GM23338 (cell line): ENCODE measurements around the gene CELF2. TPM values are rescaled to one million over a fixed set of nuclear protein-coding genes. Genes with fewer than 3 reads are reported as not detected.
A peak's percentile ranks its signal among the peaks of the same experiment; 100 is the strongest.

ENCODE experiments used
- ATAC-seq: fragments of 200-7000 bp; cut with Tn5 transposase; 3 replicates; pipeline ENCODE4 v1.9.1; 2020
- DNase-seq: peaks from one replicate; pipeline ENCODE4 v3.0.0-alpha.2; 2015; ENCODE audit warnings: low spot score
- H2AFZ ChIP-seq: fragments of 200-600 bp; sonication (generic); 2 replicates; pipeline ENCODE4 v1.8.0; 2016; ENCODE audit warnings: antibody characterized with exemption, mild to moderate bottlenecking, moderate library complexity
- H3F3A ChIP-seq: fragments of 200-600 bp; sonication (generic); replicated peaks from 2 replicates; pipeline ENCODE4 v1.8.0; 2017; ENCODE audit warnings: antibody characterized with exemption, mixed run types, low read depth
- H3K27ac ChIP-seq: fragments of 200-600 bp; sonication (generic); 2 replicates; pipeline ENCODE4 v1.6.1; 2016; ENCODE audit warnings: low read depth
- H3K27me3 ChIP-seq: fragments of 200-600 bp; sonication (generic); 2 replicates; pipeline ENCODE4 v1.8.0; 2016; ENCODE audit warnings: mild to moderate bottlenecking, mixed run types, moderate library complexity; ENCODE audit not compliant: insufficient read depth
- H3K36me3 ChIP-seq: fragments of 200-600 bp; sonication (generic); 2 replicates; pipeline ENCODE4 v1.8.0; 2016; ENCODE audit warnings: mild to moderate bottlenecking; ENCODE audit not compliant: insufficient read depth
- H3K4me1 ChIP-seq: fragments of 200-600 bp; sonication (generic); 2 replicates; pipeline ENCODE4 v1.8.0; 2016; ENCODE audit warnings: mild to moderate bottlenecking, moderate library complexity; ENCODE audit not compliant: insufficient read depth
- H3K4me2 ChIP-seq: fragments of 200-600 bp; sonication (generic); 2 replicates; pipeline ENCODE4 v1.7.1; 2017; ENCODE audit warnings: mixed run types
- H3K4me3 ChIP-seq: fragments of 200-600 bp; sonication (generic); 2 replicates; pipeline ENCODE4 v1.6.1; 2016; ENCODE audit warnings: mixed run types
- H3K79me2 ChIP-seq: fragments of 200-600 bp; sonication (generic); replicated peaks from 2 replicates; pipeline ENCODE4 v1.8.0; 2017; ENCODE audit warnings: mild to moderate bottlenecking; ENCODE audit not compliant: insufficient read depth
- H3K9me2 ChIP-seq: fragments of 200-600 bp; sonication (generic); 2 replicates; pipeline ENCODE4 v1.8.0; 2017; ENCODE audit not compliant: insufficient read depth
- H4K20me1 ChIP-seq: fragments of 200-600 bp; sonication (generic); replicated peaks from 2 replicates; pipeline ENCODE4 v1.8.0; 2017; ENCODE audit warnings: mild to moderate bottlenecking; ENCODE audit not compliant: insufficient read depth
- H3K27ac Mint-ChIP-seq: 2 replicates; pipeline ENCODE4 v1.8.0; 2020; ENCODE audit warnings: inconsistent platforms, mild to moderate bottlenecking, moderate library complexity, mixed read lengths
- H3K27me3 Mint-ChIP-seq: 3 replicates; pipeline ENCODE4 v1.8.0; 2022; ENCODE audit warnings: low read depth, mild to moderate bottlenecking, moderate library complexity, mixed read lengths, inconsistent platforms; ENCODE audit not compliant: insufficient read depth, poor library complexity
- H3K36me3 Mint-ChIP-seq: 3 replicates; pipeline ENCODE4 v1.8.0; 2021; ENCODE audit warnings: low read depth, mild to moderate bottlenecking, inconsistent platforms, moderate library complexity, mixed read lengths
- H3K4me1 Mint-ChIP-seq: 3 replicates; pipeline ENCODE4 v1.8.0; 2020; ENCODE audit warnings: mild to moderate bottlenecking, inconsistent platforms, mixed read lengths
- H3K4me3 Mint-ChIP-seq: 3 replicates; pipeline ENCODE4 v1.8.0; 2021; ENCODE audit warnings: moderate library complexity, mild to moderate bottlenecking, inconsistent platforms, mixed read lengths
- H3K9me3 Mint-ChIP-seq: 3 replicates; pipeline ENCODE4 v1.8.0; 2020; ENCODE audit warnings: moderate library complexity, mild to moderate bottlenecking, inconsistent platforms, mixed read lengths
- CREB1 ChIP-seq: fragments of 250-450 bp; sonication (Bioruptor Pico); IDR thresholded peaks from 2 replicates; pipeline ENCODE4 v1.5.0; 2020; ENCODE audit warnings: low read depth, mild to moderate bottlenecking, moderate library complexity
- CTCF ChIP-seq, 2 experiments: fragments of 200-600 bp in 1 of 2; sonication (generic) in 1 of 2; conservative IDR thresholded peaks; 2 replicates each; pipeline versions ENCODE4 v1.5.1 to v1.6.1; 2016 to 2017; ENCODE audit warnings: antibody characterized with exemption in 2 of 2, low read depth in 2 of 2, mild to moderate bottlenecking in 2 of 2, moderate library complexity in 1 of 2
- ETS1 ChIP-seq: IDR thresholded peaks from 2 replicates; pipeline ENCODE4 v1.6.1; 2016; ENCODE audit warnings: antibody characterized with exemption
- EZH2phosphoT487 ChIP-seq: fragments of 200-600 bp; sonication (generic); IDR thresholded peaks from one replicate; pipeline ENCODE4 v1.8.1; 2018; ENCODE audit warnings: antibody characterized with exemption; ENCODE audit not compliant: unreplicated experiment
- JUNB ChIP-seq: IDR thresholded peaks from one replicate; pipeline ENCODE4 v1.6.1; 2016; ENCODE audit warnings: antibody characterized with exemption; ENCODE audit not compliant: unreplicated experiment
- POLR2AphosphoS5 ChIP-seq: IDR thresholded peaks from 2 replicates; pipeline ENCODE4 v1.6.1; 2016; ENCODE audit warnings: antibody characterized with exemption, low read depth
- REST ChIP-seq: IDR thresholded peaks from one replicate; pipeline ENCODE4 v1.6.1; 2018; ENCODE audit warnings: antibody characterized with exemption; ENCODE audit not compliant: unreplicated experiment
- ZNF114 ChIP-seq: fragments of 250-450 bp; sonication (Bioruptor Pico); IDR thresholded peaks from 2 replicates; pipeline ENCODE4 v1.5.0; 2020; ENCODE audit warnings: mild to moderate bottlenecking, moderate library complexity
- ZNF331 ChIP-seq: fragments of 250-450 bp; sonication (Bioruptor Pico); IDR thresholded peaks from 2 replicates; pipeline ENCODE4 v1.5.0; 2020; ENCODE audit warnings: low read depth, mild to moderate bottlenecking, moderate library complexity
- polyA plus RNA-seq: library from polyadenylated mRNA; unstranded; fragments of >200 nt; fragmentation: Nextera tagmentation; extraction: Ambion mirVana; gene quantifications from 2 replicates; pipeline ENCODE4 v1.2.1, GENCODE V29; 2016
- total RNA-seq: library from RNA; depleted of rRNA; stranded (reverse); fragments of >200 nt; shearing (Covaris generic); gene quantifications from 2 replicates; pipeline ENCODE4 v1.2.3, GENCODE V29; 2014

Gene CELF2
- total and polyA plus RNA-seq, 2 experiments from 2014 or later: 18.1 to 22.5 TPM

- Histone ChIP-seq H3K4me1 (peaks cover 5% of the 10 kb centered on the region; the same call in 1 of the 2 replicates), H3K4me2 (no peak overlapping the region), H3K79me2 (no peaks in the 10 kb centered on the region), H3F3A (no peaks in the 10 kb centered on the region), H3K36me3 (no peaks in the 10 kb centered on the region), H4K20me1 (no peaks in the 10 kb centered on the region), H2AFZ (peak overlapping the region; percentile 57; the same call in 1 of the 2 replicates), H3K27ac (no peak overlapping the region), H3K9me2 (no peaks in the 10 kb centered on the region), H3K4me3 (no peak overlapping the region), H3K27me3 (no peaks in the 10 kb centered on the region)
- Mint-ChIP-seq H3K27ac (no peak overlapping the region), H3K27me3 (no peaks in the 10 kb centered on the region), H3K4me1 (peaks cover 4% of the 10 kb centered on the region; the same call in 2 of the 3 replicates), H3K9me3 (no peaks in the 10 kb centered on the region), H3K4me3 (no peak overlapping the region), H3K36me3 (no peaks in the 10 kb centered on the region)
- no peak for TF ChIP-seq ZNF114 (CRISPR knock-in tag)
- TF ChIP-seq ETS1: no peak
- no peak for TF ChIP-seq EZH2phosphoT487
- TF ChIP-seq CTCF (conservative IDR thresholded peaks at IDR 0.05; ENCODE audit: low read depth in 2 of 2): no peak
- TF ChIP-seq ZNF331 (CRISPR knock-in tag): no peak
- ATAC-seq: no peak
- no peak for DNase-seq
Observed at GRCh38 chr10:10985361-10985760, 32.3 kb upstream of the CELF2 start.

- H3K27ac Mint-ChIP-seq: no peak overlapping the region
- DNase-seq: no peak
- H3K36me3 Mint-ChIP-seq: no peaks in the 10 kb centered on the region
- peaks cover 4% of the 10 kb centered on the region; the same call in 2 of the 3 replicates for H3K4me1 Mint-ChIP-seq
- H3K4me3 Mint-ChIP-seq: no peak overlapping the region
- no peaks in the 10 kb centered on the region for H3K27me3 Mint-ChIP-seq
- ATAC-seq: no peak
- H3K9me3 Mint-ChIP-seq: no peaks in the 10 kb centered on the region
- H3K9me2 ChIP-seq: no peaks in the 10 kb centered on the region
- no peak overlapping the region for H2AFZ ChIP-seq
- H3K36me3 ChIP-seq: no peaks in the 10 kb centered on the region
- no peak overlapping the region for H3K27ac ChIP-seq
- H3K4me3 ChIP-seq: no peak overlapping the region
- peaks cover 5% of the 10 kb centered on the region; the same call in 1 of the 2 replicates for H3K4me1 ChIP-seq
- no peak overlapping the region for H3K4me2 ChIP-seq
- H3K79me2 ChIP-seq: no peaks in the 10 kb centered on the region
- H3F3A ChIP-seq: no peaks in the 10 kb centered on the region
- no peaks in the 10 kb centered on the region for H4K20me1 ChIP-seq
- no peaks in the 10 kb centered on the region for H3K27me3 ChIP-seq
- TF ChIP-seq CTCF (conservative IDR thresholded peaks at IDR 0.05; ENCODE audit: low read depth in 2 of 2) (no peak), ETS1 (no peak), ZNF331 (CRISPR knock-in tag) (no peak), EZH2phosphoT487 (no peak), POLR2AphosphoS5 (no peak), CREB1 (CRISPR knock-in tag) (no peak), ZNF114 (CRISPR knock-in tag) (no peak), JUNB (no peak), REST (no peak)
Observed at GRCh38 chr10:10986606-10987005, 31.1 kb upstream of the CELF2 start.
